ENCODE measurements around the gene TRAF5.
A peak's percentile ranks its signal among the peaks of the same experiment; 100 is the strongest.
"Not testable (repeated sequence)": the region's sequence is repeated elsewhere in the genome, so short reads cannot be mapped to it uniquely, and the experiment has no call there.

The TRAF5 gene

DNA sequence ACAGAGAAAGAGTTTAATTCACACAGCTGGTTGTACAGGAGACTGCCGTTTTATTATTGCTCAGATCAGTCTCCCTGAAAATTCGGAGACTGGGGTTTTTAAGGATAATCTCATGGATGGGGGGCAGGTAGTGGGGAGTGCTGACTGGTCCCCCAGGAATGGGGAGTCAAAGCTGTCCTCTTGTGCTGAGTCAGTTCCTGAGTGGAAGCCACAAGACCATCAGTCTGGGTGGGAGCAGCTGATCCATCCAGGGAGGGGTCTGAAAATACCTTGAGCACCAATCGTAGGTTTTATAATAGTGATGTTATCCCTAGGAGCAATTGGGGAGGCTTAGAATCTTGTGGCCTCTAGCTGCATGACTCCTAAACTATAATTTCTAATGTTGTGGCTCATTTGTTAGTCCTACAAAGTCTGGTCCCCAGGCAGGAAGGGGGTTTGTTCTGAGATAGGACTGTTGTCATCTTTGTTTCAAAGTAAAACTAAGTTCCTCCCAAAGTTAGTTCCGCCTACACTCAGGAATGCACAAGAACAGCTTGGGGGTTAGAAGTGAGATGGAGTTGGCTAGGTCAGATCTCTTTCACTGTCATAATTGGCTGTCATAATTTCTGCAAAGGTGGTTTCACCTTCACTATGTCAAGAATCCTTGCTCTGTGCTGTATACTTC is 50.3 kb downstream of the TRAF5 start:
- no peak for DNase-seq (ENCODE audit: extremely low read depth in 1 of 2, low read depth in 1 of 2)

DNA sequence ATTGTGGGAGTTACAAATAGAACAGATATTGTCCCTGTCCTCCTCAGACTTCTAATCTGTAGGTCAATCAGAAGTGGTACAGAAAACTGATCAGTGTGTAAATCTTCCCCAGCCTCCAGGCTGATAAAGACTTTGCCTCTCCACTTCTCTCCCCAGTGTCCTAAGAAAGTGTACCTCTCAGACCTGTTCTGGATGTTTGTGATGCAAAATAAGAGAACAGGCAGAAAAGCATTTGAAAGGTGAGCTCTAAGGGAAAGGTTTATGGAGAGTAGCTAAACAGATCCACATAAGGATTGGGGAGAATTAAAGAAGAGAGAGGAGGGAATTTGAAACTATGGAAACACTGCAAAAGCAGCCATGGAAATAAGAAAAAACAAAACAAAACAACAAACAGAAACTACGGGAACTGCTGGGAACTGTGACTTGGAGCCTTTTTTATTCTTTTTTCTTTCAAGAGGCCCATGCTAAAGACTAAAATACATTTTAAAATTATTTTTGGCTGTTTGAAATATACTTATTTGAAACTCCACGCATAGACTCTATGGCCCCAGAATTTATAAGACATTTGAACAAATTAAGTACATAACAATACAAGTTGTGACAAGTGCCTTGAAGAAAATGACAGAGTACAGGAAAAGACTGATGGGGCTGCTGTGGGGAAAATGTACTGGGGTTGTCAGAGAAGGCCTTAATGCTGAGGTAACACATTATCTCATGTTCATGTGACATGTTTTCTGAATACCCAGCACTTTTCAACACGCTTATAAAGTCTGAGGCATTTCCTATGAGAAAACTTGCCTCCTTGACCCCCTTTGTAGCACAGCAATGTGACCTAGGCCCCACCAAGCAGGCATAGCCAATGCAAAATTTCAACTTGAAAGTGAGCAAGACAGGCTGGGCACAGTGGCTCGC is 51.2 kb downstream of the TRAF5 start:
- no peak for DNase-seq (ENCODE audit: extremely low read depth in 1 of 2, low read depth in 1 of 2)

- DNase-seq (ENCODE audit: extremely low read depth in 1 of 2, low read depth in 1 of 2) = no peak
Measured at GRCh38 chr1:211378844-211379243, 52.2 kb downstream of the TRAF5 start.

DNA sequence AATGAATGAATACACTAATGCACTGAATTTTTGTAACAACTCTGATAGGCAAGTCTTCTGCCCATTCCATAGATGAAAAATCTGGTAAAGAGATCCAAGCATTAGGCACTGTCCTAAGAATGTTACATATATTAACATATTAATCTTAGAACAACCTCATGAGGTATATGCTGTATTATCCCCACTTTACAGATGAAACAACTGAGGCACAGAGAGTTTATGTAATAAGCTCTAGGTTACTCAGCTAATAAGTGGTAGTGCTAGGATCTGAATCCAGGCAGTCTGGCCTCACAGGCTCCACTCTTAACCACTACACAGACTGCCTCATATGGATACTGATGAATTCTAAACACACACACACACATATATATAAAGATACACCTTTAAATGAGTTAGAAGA is 52.8 kb downstream of the TRAF5 start:
- DNase-seq (ENCODE audit: extremely low read depth in 1 of 2, low read depth in 1 of 2) = no peak

- DNase-seq (ENCODE audit: extremely low read depth in 1 of 2, low read depth in 1 of 2) = no peak
Measured at GRCh38 chr1:211381481-211382181, 55.0 kb downstream of the TRAF5 start.

DNA sequence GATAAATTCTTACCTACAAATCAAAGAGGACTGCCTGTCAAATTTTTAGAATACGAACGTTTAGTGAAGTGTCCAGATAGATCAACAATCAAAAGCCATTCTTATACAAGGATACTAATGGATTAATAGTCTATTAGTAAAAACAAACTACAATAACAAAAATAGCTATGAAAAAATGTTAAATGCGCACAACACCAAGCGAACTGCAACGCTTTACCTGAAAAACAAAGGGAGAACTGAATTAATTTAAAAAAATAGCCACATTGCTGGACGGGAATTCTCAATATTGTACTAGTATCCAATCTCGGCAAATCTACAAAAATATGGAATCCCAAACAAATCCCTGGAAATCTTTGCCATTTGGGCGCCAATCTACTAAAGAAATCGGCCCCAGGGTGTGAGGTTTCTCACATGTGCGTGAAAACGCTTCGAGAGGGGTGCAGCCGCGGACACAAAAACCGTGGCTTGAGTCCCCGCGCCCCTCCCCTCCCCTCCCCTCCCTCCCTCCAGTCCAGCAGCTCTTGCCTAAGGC is 55.6 kb downstream of the TRAF5 start:
- DNase-seq (ENCODE audit: extremely low read depth in 1 of 2, low read depth in 1 of 2) = no peak

DNA sequence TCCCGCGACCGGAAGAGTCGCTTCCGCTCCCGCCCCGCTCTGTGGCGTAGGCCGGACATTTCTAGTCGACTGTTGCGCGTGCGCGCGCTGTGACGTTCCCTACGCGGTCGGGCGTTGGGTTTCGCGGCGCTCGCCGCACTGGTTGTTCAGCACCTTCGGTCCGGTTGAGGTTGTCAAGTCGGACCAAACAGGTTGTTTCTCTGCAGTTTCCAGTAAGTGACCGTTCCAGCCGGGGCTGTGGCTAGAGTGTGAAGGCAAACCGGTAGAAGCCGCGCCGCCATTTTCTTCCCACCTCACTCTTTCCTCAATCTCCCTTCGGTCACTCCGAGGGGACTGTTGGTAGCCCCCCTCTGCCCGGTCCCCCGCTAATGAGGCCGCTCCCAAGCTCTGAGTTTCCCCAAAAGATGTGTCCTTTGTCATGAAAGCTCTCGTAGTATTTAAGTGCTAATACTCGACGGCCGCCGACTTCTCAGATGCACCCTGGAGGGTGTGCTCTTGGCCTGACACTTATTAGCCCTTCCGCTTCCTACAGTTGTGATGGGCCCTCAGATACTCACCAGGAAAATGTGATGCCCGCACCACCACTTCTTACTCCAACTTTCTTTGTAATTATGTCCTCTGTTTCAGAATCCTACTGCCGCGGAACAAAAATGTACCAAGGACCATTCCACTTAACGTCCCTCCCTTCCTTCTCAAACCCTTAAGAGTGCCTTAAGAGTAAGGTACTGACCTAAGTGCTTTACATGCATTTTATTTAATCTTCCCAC is 56.3 kb downstream of the TRAF5 start:
- peak; percentile 72 to 77 for DNase-seq (ENCODE audit: extremely low read depth in 1 of 2, low read depth in 1 of 2)

GRCh38 chr1:211384524-211384923 is 57.9 kb downstream of the TRAF5 start:
- no peak for DNase-seq (ENCODE audit: extremely low read depth in 1 of 2, low read depth in 1 of 2)

GRCh38 chr1:211386921-211387320 is 60.3 kb downstream of the TRAF5 start:
- no peak for DNase-seq (ENCODE audit: extremely low read depth in 1 of 2, low read depth in 1 of 2)

DNA sequence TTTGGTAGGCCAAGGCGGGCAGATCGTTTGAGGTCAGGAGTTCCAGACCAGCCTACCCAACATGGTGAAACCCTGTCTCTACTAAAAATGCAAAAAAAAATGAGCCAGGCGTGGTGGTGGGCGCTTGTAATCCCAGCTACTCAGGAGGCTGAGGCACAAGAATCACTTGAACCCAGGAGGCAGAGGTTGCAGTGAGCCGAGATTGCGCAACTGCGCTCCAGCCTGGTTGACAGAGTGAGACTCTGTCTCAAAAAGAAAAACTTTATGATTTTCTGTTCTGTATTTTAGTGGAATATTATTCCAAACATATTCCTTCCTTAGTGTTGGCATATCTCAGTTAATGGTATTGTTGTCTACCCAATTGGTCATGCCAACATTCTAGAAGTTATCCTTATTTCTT is 64.2 kb downstream of the TRAF5 start:
- DNase-seq (ENCODE audit: extremely low read depth in 1 of 2, low read depth in 1 of 2) = not testable (repeated sequence)

- no peak for DNase-seq (ENCODE audit: extremely low read depth in 1 of 2, low read depth in 1 of 2)
Measured at GRCh38 chr1:211393203-211393602, 66.6 kb downstream of the TRAF5 start.

GRCh38 chr1:211398266-211398930 is 71.8 kb downstream of the TRAF5 start:
- not testable (repeated sequence) for DNase-seq (ENCODE audit: extremely low read depth in 1 of 2, low read depth in 1 of 2)

DNA sequence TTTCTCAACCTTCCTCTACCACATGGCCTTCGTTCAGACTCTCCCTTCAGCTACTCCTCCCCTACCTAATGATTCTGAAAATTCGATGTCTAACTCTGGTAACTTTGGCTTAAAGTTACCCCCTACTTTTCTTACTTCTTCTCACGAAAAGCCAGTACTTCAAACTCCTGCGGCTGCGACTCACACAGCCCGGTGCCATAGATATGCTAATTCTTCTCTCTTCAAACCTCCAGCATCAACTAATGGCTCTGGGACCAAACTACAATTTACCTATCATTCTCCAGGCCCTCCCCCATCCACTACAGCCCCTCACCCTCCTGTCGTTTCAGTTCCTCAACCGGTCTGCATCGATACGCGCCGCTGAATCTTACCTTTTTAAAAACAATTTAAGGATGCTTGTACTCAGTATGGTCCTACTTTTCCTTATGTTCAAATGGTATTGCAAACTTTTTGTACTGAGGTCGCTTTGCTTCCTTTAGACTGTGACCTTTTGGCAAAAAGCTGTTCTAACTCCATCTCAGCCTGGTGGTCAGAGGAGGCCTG is 73.3 kb downstream of the TRAF5 start:
- DNase-seq (ENCODE audit: extremely low read depth in 1 of 2, low read depth in 1 of 2) = not testable (repeated sequence)

DNA sequence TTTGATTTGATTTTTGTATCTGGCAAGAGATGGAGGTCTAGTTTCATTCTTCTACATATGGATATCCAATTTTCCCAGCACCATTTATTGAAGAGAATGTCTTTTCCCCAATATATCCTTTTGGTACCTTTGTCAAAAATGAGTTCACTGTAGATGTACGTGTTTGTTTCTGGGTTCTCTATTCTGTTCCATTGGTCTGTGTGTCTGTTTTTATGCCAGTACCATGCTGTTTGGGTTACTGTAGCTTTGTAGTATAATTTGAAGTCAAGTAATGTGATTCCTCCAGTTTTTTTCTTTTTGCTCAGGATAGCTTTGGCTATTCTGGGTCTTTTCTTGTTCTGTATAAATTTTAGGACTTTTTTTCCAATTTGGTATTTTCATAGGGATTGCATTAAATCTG is 75.1 kb downstream of the TRAF5 start:
- DNase-seq (ENCODE audit: extremely low read depth in 1 of 2, low read depth in 1 of 2) = not testable (repeated sequence)

DNA sequence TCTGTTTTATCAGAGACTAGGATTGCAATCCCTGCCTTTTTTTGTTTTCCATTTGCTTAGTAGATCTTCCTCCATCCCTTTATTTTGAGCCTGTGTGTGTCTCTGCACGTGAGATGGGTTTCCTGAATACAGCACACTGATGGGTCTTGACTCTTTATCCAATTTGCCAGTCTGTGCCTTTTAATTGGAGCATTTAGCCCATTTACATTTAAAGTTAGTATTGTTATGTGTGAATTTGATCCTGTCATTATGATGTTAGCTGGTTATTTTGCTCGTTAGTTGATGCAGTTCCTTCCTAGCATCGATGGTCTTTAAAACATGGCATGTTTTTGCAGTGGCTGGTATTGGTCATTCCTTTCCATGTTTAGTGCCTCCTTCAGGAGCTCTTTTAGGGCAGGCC is 79.5 kb downstream of the TRAF5 start:
- not testable (repeated sequence) for DNase-seq (ENCODE audit: extremely low read depth in 1 of 2, low read depth in 1 of 2)

- DNase-seq (ENCODE audit: extremely low read depth in 1 of 2, low read depth in 1 of 2) = not testable (repeated sequence)
Measured at GRCh38 chr1:211407749-211408148, 81.1 kb downstream of the TRAF5 start.

DNA sequence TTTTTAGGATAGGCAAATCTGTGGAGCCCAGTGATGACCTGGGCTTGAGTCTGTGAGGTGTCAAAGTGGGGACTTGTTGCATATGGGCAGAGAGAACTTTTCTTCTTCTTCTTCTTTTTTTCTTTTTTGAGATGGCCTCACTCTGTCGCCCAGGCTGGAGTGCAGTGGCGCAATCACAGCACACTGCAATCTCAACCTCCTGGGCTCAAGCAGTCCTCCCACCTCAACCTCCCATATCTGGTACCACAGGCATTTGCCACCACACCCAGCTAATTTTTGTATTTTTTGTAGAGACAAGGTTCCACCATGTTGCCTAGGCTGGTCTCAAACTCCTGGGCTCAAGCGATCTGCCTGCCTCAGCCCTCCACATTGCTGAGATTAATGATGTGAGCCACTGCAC is 85.0 kb downstream of the TRAF5 start:
- no peak for DNase-seq (ENCODE audit: extremely low read depth in 1 of 2, low read depth in 1 of 2)

- no peak for DNase-seq (ENCODE audit: extremely low read depth in 1 of 2, low read depth in 1 of 2)
Measured at GRCh38 chr1:211415700-211416099, 89.1 kb downstream of the TRAF5 start.

- DNase-seq (ENCODE audit: extremely low read depth in 1 of 2, low read depth in 1 of 2) = peak in 1 of 2 donors; percentile 32
Measured at GRCh38 chr1:211416246-211416627, 89.6 kb downstream of the TRAF5 start.
